GM19023 (cell line): ENCODE data around the gene SDK1.
"Not testable (repeated sequence)": the region's sequence is repeated elsewhere in the genome, so short reads cannot be mapped to it uniquely, and the experiment has no call there.

Experiments used
- ATAC-seq: cut with Tn5 transposase; IDR thresholded peaks from one replicate; pipeline ENCODE4 v1.9.1; 2021; ENCODE audit warnings: mild to moderate bottlenecking, moderate library complexity; ENCODE audit not compliant: unreplicated experiment

The SDK1 gene

DNA sequence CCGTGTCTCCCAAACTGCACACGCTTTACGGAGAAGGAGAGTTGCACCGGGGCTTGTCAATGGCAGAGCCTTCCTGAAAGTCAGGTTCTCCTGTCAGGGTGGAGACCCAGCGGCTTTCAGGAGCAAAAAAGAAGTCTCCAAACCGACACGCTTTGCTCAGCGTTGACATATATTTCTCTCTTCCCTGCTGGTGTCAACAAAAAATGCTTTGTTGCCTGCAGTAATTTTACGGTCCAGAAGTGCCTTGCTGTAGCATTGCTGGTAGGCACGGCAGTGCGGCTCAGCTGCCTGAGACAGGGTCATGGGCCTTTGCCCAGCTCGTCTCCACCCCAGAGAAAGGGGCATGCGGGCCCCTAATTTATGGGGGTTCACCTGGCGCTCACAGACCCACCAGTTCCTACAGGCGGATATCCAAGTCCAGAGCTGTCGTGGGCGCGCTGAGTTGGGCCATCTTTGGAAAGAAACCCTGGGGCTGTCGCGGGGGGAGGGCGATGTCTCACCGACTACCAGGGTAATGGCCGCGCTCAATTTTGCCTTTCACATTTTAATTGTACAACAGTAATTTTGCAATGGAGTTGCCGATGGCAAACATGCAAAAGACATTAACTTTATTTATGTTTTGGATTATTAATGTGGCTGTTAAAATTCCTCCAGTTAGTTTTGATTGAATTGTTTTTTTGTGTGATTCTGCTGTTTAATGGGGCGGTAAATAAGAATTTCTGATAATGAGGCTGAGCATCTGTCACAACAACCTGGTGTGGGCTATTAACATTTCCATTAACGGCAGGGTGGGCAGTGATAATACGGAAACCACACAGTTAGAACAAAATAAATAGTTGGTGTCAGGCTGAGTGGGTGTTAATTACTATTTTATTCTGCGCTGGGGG, 902.8 kb downstream of the SDK1 start:
- no peak for ATAC-seq

DNA sequence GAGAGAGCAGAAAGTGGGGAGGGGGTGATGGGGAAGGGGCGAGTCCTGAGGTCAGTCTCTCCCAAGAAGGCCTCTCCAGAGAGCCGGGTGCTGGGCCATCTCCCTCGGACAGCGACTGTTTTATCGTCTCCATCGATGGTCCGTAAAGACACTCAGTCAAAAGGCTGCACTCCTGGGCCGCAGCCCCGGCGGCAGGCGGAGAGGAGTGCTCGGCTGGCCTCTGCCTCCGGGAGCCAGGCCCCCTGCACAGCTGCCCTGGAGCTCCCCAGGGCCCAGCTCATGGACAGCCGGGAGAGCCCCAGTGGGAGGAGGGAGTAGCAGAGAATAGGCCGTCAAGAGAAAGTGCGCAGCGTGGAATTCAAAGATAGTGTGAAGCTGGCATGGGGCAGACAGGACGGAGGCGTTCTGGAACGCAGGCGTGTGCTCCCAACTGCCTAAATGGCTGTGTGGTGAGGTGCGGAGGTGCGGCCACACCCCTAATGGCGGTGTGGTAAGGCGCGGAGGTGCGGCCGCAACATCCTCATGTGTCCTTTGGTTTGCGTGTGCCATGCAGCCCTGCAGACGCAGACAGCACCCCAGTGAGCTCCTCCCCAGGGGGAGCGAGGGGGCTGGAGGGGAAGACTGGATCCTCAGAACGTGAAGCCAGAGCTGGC, 903.6 kb downstream of the SDK1 start:
- no peak for ATAC-seq

DNA sequence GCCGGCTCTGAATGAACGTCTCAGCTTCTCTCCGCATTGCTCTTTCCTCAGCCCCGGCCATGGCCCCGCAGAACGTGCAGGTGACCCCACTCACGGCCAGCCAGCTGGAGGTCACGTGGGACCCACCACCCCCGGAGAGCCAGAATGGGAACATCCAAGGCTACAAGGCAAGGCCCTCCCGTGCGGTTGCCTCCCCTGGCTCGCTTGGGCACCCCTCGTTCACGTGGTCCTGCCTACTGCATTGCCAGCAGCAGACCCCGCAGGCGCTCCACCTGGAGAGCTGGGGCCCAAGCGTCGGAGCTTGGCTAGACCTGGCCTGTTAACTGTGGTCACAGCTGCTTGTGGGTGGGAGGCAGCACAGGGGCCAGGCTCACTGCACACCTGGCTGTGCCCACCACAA, 904.8 kb downstream of the SDK1 start:
- ATAC-seq, result no peak

DNA sequence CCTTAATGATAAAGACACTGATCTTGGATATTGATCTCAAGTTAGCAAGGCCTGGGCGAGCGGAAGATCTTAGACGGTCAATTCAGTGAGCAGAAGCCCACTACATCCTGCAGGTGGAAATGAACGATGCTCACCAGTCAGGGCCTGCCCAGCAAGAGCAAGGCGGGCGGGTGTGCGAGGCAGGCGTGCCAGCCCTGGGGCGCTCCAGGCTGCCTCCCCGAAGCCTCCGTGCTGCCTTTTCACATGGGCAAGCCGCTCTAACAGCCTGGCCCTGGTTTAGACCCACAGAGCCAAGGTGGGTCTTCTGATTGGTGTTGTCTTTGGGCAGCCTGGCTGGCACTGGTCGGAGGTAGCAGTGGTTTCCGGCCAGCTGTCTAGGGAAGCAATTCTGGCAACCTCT, 906.0 kb downstream of the SDK1 start:
- no peak for ATAC-seq

DNA sequence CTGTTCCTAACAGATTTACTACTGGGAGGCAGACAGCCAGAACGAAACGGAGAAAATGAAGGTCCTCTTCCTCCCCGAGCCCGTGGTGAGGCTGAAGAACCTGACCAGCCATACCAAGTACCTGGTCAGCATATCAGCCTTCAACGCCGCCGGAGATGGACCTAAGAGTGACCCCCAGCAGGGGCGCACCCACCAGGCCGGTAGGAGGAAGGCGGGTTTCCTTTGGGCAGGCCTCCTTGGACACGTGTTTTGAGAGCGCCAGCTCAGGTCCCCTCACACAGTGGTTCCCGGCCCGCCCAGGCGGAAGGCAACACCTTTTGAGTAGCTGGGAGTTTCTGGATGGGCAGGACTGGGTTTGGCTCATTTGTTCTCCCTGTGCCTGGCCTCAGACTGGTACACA, 907.0 kb downstream of the SDK1 start:
- no peak for ATAC-seq

DNA sequence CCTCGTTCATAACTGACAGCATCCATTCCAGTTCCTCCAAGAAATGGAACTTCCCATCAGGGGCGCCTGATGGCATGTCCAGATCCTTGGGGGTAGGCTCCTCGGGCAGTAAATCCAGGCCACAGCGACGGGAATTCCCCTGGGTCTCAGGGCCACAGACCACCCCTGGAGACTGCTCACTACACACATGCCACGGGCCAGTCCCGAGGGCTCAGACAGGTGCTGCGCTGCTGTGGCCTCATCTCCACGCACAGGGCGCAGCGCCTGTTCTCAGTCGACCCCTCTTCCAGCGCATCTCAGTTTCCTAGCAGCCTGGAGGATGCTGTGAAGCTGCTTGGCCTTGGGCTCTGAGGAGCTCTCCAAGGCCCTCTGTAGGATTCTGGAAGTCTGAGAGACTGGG, 907.5 kb downstream of the SDK1 start:
- no peak for ATAC-seq

DNA sequence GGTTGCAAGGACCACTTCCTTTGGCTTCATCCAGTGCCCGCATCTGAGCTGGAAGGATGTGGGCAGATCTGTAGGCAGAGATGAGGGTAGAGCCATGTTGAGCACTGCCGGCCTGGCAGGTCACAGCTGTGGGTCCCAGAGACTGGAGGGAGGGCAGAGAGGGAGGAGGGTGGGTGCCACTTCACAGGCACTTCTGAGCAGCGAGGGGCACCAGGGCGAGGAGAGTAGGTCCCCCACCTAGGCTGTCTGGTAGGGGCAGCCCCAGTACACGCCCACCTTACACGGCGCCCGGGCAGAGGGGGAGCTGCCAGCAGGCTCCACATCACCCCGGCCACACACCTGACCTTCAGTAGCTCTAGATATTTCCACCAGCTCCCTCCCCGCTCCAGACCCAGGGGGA, 908.1 kb downstream of the SDK1 start:
- no peak for ATAC-seq

DNA sequence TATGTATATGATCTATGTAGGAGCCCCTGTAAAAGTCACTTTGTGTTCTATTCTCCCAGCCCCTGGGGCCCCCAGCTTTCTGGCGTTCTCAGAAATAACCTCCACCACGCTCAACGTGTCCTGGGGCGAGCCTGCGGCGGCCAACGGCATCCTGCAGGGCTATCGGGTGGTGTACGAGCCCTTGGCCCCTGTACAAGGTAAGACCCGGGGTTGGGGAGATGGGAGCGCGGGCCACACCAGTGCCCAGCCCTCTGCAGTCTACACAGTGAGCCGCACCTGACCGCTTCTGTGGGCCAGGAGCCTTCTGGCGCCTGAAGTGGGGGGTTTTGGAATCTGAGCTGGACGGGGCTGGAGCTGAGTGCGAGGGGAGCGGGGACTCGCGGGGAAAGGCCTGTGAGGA, 908.9 kb downstream of the SDK1 start:
- ATAC-seq, result no peak

DNA sequence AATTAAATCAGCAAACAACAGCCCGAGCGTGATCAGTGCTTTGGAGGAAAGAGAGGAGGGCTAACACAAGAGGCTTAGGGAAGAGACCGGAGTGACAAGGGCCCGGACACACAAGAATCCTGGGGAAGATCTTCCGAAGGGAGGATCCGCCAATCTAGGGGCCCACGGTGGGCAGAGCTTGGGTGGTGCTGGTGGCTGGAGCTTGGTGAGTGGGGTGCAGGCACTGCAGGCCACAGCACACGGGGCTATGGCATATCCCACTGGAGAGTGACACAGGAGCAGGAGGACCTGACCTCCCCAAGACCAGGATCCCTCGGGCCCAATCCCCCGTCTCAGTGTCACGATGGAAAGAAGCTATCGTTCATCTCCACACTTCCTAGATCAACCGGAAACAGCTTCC, 909.8 kb downstream of the SDK1 start:
- no peak for ATAC-seq

DNA sequence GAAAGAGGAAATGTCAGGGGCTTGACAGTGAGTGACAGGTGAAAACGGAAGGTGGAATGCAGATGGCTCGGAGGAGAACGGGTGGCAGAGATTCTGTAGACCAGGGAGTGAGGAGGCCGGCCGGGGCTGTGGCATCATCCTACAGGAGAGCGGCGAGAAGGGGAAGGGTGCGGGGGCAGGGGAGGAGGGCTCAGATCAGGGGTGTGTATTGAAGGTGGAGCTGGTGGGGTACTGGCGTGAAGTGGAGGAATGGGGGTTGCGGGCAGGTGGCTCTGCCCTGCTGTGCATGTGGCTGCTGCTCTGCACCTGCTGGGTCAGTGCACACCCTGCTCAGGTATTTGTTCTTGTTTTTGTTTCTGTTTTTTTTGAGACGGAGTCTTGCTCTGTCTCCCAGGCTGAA, 910.2 kb downstream of the SDK1 start:
- no peak for ATAC-seq

DNA sequence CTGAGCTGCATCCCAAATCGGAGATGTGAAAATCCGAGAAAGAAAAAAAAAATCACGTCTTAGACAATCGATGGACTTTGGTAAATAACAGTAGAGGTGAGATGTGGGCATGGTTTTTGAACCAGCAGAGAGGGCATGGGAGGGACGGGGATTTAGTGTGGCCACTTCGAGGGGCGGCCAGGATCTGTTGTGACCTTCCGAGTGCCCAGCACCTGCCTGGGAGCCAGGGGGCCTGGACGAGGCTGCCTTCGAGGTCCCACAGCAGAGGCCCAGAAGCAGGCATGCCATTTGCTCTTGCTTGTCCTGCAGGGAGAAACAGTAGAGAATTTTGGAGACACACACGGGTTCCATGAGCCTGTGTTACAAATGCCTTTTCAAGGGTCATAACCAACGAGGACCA, 911.3 kb downstream of the SDK1 start:
- no peak for ATAC-seq

DNA sequence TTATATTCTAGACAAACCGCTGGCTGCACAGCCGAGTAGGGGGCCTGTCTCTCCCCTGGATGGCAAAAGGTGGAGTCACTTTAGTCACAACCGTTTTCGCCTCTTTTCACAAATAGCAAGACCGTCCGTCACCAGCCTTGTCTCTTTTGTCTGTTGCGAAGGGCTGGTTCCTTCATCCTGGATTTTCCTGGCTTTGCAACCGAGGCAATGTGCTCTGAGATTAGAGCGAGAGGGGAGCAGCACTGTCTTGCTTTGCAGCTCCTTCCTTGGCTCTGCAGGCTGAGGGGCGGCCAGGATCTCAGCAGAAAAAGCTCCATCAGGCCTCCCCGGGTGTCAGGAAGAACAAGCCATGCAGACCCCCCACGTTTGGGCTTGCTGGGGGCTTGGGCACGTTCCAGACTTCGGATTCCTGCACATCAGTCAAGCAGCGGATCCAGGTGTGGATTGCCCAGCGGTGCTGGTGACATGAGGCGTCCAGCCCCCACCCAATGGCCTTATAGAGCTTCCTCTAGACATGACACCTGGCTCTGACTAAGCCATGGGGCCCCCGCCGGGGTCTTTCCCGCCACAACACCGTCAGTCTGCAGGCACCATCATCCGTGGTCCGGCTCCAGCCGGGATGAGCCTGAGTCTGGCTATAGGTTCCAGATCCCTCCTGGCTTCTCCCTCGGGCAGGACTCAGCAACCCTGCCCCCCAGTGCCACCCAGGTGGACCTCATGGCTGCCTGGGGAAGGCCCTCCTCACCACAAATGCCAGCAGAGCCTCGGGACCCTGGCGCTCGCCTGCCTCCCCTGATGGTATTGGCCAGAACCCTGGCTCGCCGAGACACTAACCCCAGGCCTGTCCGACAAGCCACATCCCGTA, 913.5 kb downstream of the SDK1 start:
- no peak for ATAC-seq

DNA sequence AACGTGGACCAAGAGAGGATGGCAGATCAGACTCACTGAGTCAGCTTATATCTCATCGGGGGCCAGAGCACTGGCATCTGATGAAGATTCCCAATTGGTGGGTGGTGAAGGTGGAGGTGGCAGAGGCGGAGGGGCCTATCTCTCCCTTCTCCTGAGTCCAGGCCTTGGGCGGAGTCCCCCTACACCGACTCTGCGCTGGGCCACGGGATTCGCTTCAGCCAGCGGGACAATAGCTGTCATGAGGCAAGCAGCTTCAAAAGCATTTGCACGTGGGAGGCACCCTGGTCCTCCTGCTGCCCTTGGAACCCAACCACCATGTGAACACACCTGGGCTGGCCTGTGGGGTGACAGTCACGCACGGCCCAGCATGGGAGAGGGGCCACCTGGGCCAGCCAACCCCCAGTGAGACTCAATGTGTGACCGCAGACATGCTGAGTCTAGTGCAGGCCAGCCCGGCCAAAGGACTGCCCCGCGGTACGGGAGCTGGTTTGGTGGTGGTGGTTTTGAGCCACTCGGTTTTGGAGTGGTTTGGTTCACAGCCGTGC, 914.2 kb downstream of the SDK1 start:
- no peak for ATAC-seq

DNA sequence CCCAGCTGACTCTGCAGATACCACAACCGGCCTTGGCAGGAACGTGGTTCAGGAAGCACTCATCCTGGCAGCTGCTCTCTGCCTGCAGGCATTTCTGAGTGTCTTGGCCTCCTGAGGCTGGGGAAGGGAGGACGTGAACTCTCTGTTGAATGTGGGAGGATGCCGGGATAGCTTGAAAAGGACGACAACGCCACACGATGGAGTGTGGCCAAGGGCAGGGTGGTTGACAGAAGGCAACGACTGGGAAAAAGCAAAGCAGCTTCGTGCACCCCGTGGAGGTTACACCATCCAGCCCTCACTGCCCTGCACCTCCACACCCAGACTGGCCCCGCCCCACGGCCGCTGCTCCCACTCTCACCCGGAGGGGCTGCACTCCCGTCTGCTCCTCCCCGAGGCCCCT, 915.0 kb downstream of the SDK1 start:
- no peak for ATAC-seq

DNA sequence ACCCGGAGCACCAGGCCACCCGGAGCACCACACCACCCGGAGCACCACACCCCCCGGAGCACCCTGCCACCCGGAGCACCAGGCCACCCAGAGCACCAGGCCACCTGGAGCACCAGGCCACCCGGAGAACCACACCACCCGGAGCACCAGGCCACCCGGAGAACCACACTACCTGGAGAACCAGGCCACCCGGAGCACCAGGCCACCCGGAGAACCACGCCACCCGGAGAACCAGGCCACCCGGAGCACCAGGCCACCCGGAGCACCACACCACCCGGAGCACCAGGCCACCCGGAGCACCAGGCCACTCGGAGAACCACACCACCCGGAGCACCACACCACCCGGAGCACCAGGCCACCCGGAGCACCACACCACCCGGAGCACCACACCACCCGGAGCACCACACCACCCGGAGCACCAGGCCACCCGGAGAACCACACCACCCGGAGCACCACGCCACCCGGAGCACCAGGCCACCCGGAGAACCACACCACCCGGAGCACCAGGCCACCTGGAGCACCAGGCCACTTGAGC, 916.1 kb downstream of the SDK1 start:
- ATAC-seq, result not testable (repeated sequence)

DNA sequence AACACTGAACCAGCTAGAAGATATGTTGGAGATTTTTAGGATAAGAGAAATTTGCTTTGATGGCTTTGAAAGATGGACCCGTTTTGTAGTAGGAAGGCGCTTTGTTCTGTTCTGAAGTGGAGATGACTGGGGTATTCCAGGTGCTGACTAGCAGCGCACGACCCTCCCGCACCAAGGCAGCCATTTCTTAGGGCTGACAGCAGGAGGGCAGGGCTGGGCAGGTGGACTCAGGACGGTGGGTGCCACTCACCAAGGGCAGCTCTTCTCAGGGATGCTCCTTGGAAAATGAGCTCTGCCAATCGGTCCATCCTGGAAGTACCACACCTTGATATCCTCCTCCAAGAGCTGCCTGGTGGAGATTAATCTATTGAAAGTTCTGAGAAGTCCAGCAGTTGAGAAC, 917.4 kb downstream of the SDK1 start:
- no peak for ATAC-seq

DNA sequence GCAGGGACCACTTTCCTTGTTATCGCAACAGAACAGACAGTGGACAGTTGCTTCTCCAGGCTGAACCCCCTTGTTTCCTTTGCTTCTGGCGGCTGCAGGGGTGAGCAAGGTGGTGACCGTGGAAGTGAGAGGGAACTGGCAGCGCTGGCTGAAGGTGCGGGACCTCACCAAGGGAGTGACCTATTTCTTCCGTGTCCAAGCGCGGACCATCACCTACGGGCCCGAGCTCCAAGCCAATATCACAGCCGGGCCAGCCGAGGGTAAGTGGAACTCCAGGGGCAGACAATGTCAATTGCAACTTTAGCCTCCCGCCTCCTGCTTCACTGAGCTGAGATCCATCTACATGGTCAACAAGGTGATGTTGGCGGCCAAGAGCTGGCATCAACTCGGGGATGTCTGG, 919.0 kb downstream of the SDK1 start:
- no peak for ATAC-seq

DNA sequence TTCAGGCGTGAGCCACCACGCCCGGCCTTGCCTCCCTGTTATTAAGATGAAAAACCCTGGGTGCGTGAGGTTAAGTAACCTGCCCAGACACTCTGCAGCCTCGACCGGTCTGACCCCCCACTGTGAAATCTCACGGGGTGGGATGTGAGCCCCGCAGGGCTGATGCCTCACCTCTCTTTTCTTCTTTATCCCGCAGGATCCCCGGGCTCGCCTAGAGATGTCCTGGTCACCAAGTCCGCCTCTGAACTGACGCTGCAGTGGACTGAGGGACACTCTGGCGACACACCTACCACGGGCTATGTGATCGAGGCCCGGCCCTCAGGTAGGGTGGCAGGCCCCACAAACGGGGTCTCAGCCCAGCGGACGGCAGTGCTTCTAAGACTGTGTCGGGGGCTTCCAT, 920.0 kb downstream of the SDK1 start:
- no peak for ATAC-seq

DNA sequence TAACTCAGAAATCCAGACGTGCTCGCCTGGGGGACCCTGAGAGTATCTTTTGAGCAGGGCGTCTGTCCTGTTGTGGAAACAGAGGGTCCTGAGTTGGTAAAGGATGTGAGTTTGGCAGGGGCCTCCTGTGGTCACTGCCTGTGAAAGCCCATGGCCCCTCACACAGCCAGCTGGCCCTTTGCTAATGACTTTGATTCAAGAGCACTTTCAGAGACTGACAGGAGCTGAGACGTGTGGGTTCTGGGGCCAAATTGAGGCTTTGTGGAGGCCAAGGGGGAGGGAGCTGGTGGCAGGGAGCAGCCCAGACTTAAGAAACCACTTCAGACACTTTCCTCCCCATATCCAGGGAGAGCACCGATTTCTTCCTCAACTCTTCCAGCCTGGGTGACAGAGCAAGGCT, 921.6 kb downstream of the SDK1 start:
- ATAC-seq, result no peak

DNA sequence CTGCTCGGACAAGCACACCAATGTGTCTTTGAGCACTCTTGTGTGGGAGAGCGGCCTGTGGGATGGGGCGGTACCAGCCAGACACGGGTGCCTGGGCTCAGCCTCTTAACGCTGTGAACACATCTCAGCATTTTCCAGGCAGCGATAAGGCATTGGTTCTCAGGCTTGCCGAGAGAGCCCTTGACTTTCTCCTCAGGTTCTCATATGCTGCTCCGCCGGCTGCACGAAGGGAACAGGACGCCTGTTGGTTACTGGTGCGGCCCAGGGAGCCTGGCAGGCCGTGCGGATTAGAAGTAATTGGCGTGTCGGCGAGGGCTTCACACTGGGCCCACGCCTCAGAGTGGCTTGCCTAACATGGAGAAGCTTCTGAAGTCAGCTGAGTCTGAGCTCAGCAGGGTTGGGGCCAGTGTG, 924.3 kb downstream of the SDK1 start:
- ATAC-seq, result no peak

DNA sequence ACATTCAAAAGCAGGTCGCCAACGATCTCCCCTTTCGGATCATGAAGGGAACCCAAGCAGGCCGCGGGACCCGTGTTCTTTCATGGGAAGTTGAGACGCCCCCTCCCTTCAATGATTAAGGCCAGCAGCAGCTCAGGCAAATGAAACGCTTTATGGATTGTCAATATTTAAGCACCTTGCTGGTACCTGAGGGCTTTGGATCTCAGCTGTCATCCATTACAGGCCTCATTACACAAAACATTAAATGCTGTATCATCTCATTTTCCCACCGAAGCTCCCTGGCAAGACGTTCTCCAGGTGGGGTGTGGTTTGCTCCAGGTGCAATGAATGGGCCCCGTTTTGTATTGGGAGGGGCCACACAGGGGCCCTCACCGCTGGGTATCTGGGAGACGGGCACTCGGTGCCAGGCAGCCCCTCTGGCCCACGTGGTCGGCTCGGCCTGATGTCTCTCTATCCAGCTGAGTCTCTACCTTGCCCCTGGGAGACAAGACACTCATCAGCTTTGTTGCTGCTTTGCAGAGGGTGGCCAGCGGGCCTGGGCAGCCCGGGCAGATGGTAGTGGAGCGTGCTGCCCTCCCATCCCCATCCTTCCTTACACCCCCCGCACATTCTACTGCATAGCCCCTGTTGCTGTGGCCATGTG, 925.0 kb downstream of the SDK1 start:
- no peak for ATAC-seq
